ENCODE results near the gene LGI4.
A peak's percentile ranks its signal among the peaks of the same experiment; 100 is the strongest.
"Not testable (repeated sequence)": the region's sequence is repeated elsewhere in the genome, so short reads cannot be mapped to it uniquely, and the experiment has no call there.

Gene LGI4

DNA sequence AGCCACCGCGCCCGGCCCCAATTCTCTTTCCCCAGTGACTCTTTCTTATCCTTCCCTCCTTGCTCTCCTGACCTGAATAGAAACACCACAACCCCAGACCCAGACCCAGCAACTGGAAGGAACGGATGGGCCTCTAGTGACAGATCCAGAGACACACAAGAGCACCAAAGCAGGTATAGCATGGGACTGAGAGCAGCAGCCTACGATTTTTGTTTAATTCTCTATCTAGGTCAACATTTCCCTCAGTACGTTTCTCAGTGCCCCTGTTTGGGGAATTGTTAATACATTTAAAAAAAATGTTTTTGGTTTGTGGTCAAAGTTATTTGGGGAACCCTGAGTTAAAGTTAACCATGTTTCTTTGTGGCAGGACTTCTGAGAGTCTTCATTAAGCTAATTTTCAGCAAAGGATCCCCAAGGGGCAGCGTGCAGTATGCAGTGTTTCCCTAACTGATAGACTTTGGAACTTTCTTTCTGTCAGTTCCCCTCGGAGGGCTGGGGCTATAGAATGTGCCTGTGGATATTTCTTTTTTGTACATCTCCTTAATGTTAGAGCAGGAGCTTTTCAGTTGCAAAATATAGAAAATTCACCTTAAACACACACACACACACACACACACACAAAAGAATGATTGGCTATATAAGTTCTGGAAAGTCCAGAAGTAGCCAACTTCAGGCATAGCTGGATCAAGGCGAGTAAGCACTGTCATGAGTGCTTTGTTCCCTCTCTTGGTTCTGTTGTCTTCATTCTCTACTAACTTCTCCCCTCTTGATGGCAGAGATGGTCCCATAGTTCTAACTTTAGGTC, 26.0 kb upstream of the LGI4 start:
- no peak for DNase-seq (ENCODE audit: low read depth in 2 of 2)

- DNase-seq (ENCODE audit: low read depth in 2 of 2) = no peak
These were observed 24.7 kb upstream of the LGI4 start for GRCh38 chr19:35159606-35160005.

DNA sequence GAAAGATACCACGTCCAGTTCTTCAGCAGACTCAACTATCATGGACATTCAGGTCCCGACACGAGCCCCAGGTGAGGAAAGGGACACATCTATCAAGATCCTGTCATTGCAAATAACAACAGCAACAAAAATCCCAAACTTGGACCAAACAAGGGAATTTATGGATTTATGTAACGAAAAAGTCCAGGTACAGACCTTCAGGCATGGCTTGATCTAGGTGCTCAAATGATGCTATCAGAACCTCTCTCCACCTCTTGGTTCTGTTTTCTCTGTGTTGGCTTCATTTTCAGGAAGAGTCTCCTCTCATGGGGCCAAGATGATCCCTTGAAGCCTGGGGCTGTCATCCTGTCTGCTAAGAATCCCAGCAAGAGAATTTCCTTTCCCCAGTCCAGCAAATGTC, 22.6 kb upstream of the LGI4 start:
- DNase-seq (ENCODE audit: low read depth in 2 of 2) = no peak

- no peak for DNase-seq (ENCODE audit: low read depth in 2 of 2)
These were observed 21.8 kb upstream of the LGI4 start for GRCh38 chr19:35156673-35157014.

DNA sequence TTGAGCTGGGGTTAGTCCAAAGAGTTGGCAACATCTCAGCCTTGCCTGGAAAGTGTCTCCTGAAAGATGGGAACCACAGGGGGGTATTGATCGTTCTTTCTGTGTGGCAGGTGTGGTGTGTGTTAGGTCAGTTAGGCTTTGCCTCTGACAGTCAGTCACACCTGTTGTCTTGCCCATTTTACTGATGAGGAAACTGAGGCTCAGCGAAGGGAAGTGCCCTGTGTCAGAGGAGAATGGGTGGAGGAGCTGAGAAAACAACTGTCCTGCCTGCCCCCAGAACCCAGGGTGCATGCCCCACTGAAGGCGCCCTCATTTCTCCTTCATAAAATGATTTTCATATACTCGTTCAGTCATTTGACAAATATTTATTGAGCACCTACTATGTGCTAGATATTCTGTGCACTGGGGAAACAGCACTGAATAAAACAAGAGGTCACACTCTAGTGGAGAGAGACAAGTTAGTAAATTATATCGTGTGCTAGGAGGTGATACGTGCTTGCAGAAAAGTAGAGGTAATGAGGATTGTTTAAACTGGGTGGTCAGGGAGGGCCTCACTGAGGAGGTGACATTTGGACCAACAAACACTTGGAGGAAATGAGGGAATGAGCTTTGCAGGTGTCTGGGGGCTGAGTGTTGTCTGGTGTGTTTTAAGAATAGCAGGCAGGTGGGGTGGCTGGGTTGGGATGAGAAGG, 21.3 kb upstream of the LGI4 start:
- no peak for DNase-seq (ENCODE audit: low read depth in 2 of 2)

DNA sequence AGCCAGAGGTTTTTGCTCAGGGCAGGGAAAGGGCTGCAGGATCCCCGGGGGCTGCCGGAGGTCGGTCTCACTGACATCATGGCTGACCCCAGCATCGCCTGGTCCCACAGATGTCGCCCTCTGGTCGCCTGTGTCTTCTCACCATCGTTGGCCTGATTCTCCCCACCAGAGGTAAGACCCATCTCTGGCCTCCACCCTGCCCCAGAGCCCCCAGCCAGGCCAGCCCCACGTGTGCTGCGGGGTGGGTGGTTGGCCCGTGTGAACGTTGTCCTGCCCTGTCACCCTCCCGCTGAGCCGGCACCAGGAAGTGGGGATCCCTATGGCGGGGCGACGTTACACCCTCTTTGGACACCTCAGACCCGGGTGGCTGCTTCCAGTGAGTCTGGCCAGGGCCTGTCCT, 20.6 kb upstream of the LGI4 start:
- DNase-seq (ENCODE audit: low read depth in 2 of 2) = no peak

- DNase-seq (ENCODE audit: low read depth in 2 of 2) = peak; percentile 76 to 81
These were observed 19.9 kb upstream of the LGI4 start, which contains the start of gene FXYD5 for GRCh38 chr19:35154525-35155406. FXYD5 (plus strand) TSS chr19:35154735; CDS start chr19:35155551, 816 bp downstream.

- peak; percentile 53 to 65 for DNase-seq (ENCODE audit: low read depth in 2 of 2)
These were observed 19.1 kb upstream of the LGI4 start for GRCh38 chr19:35153701-35154524.

- not testable (repeated sequence) for DNase-seq (ENCODE audit: low read depth in 2 of 2)
These were observed 18.3 kb upstream of the LGI4 start for GRCh38 chr19:35153129-35153522.

DNA sequence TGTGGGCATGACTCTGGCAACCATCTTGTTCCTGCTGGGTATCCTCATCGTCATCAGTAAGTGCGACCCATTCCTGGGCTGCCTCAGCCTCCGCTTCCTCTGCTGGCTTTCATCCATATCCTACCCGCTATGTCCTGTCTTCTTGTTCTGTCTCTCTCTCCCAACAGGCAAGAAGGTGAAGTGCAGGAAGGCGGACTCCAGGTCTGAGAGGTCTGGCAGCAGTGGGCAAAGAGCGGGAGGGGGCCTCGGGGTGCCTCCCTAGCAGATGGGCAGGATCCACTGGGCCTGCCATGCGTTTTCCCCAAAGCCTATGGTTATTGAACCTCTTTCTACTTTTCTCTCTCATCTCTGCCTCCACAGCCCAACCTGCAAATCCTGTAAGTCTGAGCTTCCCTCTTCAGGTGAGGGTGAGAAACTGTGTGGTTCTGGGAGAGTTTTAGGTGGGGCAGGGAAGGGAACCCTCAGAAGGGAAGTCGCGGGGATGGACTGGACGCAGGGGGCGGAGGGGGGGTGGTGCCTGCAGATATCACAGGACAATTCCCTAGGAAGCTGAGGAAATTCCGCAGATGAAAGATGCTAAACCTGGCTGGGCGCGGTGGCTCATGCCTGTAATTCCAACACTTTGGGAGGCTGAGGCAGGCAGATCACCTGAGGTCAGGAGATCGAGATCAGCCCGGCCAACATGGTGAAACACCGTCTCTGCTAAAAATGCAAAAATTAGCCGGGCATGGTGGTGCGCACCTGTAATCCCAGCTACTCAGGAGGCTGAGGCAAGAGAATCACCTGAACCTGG, 16.6 kb upstream of the LGI4 start:
- no peak for DNase-seq (ENCODE audit: low read depth in 2 of 2)

GRCh38 chr19:35150445-35150844, 15.6 kb upstream of the LGI4 start:
- no peak for DNase-seq (ENCODE audit: low read depth in 2 of 2)

DNA sequence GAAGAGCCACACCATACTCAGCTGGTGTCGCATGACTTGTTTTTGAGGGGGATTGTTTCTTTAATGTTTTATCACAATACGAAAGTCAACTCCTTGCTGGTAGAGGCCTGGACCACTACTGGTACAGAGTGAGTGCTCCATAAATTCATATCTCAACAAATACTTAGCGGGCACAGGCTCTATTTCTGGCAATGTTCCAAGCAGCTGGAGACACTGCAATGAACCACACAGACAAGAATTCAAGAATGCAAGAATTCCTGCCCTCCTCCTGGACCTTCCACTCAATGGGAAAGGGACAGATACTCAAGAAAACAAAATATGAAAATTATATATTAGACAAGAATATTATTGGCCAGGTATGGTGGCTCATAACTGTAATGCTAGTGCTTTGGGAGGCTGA, 14.6 kb upstream of the LGI4 start:
- no peak for DNase-seq (ENCODE audit: low read depth in 2 of 2)

DNA sequence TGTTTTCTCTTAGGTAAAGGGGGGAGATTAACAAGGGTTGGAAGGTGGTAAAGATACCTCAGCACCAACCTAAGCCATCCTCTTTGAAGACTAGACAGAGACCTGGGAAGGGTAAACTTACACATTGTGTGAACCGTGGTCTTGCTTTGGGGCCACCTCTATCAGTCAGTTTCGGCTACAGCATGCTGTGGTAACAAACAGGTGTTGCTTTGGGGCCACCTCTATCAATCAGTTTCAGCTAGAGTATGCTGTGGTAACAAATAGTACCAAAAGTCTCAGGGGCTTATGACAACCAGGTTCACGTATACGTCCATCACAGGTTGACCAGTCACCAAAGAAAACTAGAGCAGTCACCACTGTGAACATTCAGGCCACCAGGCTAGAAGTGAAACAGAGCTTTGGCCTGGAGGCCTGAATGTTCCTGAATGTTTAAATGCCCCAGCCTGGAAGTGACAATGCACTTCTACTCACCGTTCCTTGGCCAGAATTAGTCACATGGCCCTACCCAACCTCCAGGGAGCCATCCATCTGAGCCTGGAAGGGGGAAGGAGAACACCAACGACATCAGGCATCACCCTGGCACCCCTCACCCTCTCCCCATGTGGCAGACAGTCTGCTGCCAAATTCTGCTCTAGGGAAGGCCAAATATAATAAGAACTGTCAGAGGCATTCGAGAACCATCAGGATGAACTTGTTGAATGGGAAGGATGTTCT, 12.0 kb upstream of the LGI4 start:
- DNase-seq (ENCODE audit: low read depth in 2 of 2) = no peak

DNA sequence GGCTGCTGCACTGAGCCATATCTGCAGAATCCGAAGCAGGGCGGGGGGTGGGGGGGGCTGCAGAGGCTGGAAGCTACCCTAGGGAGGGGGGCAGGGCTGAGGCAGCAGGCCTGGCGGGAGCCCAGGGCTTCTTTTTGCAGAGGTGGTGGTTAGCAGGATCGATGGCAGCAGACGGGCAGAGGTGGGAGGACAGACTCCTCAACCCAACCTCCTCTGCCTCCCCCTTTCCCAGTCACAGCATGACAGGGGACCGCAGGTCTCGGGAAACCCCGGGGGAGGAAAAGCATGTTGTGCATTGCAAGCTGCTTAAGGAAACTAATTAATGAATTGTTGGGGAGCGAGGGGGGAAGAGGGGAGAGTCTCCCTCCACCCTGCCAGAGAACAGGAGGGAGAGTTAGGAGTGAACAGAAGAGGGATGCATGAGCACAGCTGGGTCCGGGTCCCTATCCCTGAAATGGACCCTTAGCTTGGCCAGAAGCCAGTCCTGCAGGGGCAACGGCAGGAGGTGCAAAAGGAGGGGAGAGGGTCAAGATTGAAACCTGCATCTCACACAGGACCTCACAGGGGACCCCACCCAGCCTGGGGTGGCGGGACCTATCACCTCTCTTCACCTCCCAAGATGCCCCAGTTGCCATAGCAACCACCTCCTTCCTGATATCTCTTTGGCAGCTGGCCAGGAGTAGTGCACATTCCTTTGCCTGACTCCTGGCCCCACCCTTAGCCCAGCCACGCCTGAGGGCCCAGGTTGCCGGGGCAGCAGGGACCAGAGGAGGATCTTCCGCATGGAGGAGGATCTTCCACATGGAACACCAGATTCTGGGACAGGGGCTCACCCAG, 10.0 kb upstream of the LGI4 start:
- no peak for DNase-seq (ENCODE audit: low read depth in 2 of 2)

GRCh38 chr19:35144259-35144599, 9.4 kb upstream of the LGI4 start:
- DNase-seq (ENCODE audit: low read depth in 2 of 2) = no peak

DNA sequence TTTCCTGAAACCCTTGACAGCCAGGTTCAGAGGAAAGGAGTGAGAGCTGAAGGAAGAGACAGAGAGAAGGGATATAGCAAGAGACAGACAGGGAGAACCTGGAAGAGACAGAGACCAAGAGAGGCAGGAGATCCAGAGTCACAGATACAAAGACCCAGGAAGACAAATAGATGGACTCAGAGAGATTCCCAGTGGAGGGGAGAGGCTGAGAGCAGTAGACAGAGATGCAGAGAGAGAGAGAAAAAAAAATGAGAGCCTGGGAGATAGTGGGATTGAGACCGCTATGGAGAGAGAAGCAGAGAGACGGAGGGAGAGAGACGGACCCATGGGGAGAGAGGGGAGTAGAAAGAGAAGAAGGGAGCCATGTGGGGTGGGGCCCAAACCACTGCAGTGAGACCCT, 9.0 kb upstream of the LGI4 start:
- no peak for DNase-seq (ENCODE audit: low read depth in 2 of 2)

DNA sequence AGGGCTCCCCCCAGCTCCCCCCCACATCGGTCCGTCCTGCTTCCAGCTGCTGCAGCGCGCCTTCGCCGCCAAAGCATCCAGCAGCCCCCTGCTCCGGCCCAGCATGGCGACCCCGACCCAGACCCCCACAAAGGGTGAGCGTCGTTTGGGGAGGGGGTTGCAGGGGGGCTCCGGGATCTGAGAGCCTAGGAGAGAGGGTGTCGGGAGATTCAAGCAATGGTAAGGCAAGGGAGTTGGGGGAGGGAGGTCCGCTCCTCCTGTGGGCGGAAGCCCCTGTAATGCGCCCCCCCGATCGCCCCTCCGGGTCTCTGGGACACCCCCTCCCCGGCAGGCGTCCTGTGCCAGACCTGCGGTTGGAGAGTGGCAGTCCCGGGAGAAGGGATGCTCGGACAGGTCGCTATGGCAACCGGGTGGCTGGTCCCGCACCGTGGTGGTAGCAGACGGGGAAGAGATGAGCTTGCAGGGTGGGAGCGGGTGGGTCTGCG, 8.4 kb upstream of the LGI4 start, which contains the start of gene FXYD7:
FXYD7 (plus strand) TSS at position 25 of the 485 bp plus-strand sequence; CDS start at position 104, 79 bp downstream.
- DNase-seq (ENCODE audit: low read depth in 2 of 2) = no peak

DNA sequence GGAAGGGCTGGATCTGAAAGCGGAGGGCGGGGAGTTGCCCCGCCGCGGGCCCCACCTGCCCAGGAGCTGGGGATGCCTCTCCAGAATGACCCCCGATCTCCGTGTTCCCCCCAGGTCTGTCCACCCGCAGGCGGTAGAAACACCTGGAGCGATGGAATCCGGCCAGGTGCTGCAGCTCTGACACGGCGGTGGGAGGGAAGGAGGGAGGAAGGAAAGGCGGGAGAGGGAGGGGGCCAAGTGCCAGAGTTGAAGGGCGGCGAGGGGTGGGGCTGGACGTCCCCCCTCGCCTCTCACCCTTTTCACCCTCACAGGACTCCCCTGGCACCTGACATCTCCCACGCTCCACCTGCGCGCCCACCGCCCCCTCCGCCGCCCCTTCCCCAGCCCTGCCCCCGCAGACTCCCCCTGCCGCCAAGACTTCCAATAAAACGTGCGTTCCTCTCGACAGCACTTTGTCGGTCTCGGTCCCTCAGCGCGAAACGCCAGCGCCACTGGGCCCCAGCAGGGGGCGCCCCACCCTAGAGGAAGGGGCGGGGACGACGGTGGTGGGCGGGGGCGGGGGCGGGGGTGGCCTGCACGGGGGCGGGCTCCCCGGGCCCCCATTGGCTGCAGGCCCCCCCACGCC, 7.9 kb upstream of the LGI4 start:
- peak; percentile 28 to 56 for DNase-seq (ENCODE audit: low read depth in 2 of 2)

All from stimulated activated CD8-positive, alpha-beta memory T cell treated with anti-CD3 and anti-CD28 coated beads, Interleukin-7, amount 100 ng/mL, for 4 hours (primary cell).